Heart left ventricle (tissue), 13 donors: ENCODE measurements around the gene CUL7.
"Not testable (repeated sequence)": the region's sequence is repeated elsewhere in the genome, so short reads cannot be mapped to it uniquely, and the experiment has no call there.

Experiments
- POLR2A ChIP-seq, 2 donors: fragments of 450-650 bp; IDR thresholded peaks; one replicate each; pipeline ENCODE4 v1.6.1; 2017; ENCODE audit warnings: antibody characterized with exemption in 2 of 2, mild to moderate bottlenecking in 2 of 2, moderate library complexity in 2 of 2
- TF ChIP-seq, protein P1 (sequence below), 12 donors: fragments of 200-600 bp; sonication (generic) in 4 of 12; IDR thresholded peaks; one replicate each; pipeline versions ENCODE4 v1.5.0 to v1.8.0; 2018 to 2022; ENCODE audit warnings: antibody characterized with exemption in 12 of 12, mild to moderate bottlenecking in 5 of 12
- donor health status: ischemic (EF 13 %, LVEDD 7.1; RV severe dilation, severe dysfunction).
- donor health status: DM: no; HTN: yes; CAD: no.
- donor health status: DM: no; HTN: no; CAD: no.
- donor health status: ischemic (EF 25% LVEDD 6.9; RV normal size, moderate dysfunction).
- donor health status: ischemic (EF 25% LVEDD 5.7; RV mildly dilated, moderate dysfunction).
- donor health status: ischemic (EF 35%, LVEDD 5.7; RV mildly dilated, moderate dysfunction).
- donor health status: nonischemic (EF 11% LVEDD 7.7; RV severe dilation, severe dysfunction).
- donor health status: DM: yes; HTN: yes; CAD: no.
- donor health status: PGD.
- donor health status: ischemic (EF 29% LVEDD 5.4; RV normal size, mild dysfunction).
- donor health status: nonischemic (EF 23%, LVEDD 6.1; RV moderate dilation, normal function).

DNA sequence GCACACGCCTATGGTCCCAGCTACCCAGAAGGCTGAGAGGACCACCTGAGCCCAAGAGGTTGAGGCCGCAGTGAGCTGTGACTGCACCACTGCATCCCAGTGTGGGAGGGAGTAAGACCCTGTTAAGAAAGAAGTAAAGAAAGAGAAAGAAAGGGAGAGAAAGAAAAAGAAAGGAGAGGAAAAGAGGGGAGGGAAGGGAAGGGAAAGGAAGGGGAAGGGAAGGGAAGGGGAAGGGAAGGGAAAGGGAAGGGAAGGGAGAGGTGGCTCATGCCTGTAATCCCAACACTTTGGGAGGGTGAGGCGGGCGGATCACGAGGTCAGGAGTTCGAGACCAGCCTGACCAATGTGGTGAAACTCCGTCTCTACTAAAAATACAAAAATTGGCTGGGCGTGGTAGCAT is 12.2 kb downstream of the CUL7 start:
- TF ChIP-seq, protein P1, sequence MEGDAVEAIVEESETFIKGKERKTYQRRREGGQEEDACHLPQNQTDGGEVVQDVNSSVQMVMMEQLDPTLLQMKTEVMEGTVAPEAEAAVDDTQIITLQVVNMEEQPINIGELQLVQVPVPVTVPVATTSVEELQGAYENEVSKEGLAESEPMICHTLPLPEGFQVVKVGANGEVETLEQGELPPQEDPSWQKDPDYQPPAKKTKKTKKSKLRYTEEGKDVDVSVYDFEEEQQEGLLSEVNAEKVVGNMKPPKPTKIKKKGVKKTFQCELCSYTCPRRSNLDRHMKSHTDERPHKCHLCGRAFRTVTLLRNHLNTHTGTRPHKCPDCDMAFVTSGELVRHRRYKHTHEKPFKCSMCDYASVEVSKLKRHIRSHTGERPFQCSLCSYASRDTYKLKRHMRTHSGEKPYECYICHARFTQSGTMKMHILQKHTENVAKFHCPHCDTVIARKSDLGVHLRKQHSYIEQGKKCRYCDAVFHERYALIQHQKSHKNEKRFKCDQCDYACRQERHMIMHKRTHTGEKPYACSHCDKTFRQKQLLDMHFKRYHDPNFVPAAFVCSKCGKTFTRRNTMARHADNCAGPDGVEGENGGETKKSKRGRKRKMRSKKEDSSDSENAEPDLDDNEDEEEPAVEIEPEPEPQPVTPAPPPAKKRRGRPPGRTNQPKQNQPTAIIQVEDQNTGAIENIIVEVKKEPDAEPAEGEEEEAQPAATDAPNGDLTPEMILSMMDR (IDR thresholded peaks at IDR 0.05): not testable (repeated sequence)
- TF ChIP-seq POLR2A (IDR thresholded peaks at IDR 0.05): not testable (repeated sequence)
